Loucy (cell line): ENCODE data around the gene PARD3B.

Experiments
- H2AFZ ChIP-seq: fragments of 200-600 bp; sonication (generic); 2 replicates; pipeline ENCODE4 v1.6.0; 2016; ENCODE audit warnings: antibody characterized with exemption, mild to moderate bottlenecking, low read length, moderate library complexity
- H3F3A ChIP-seq: fragments of 200-600 bp; 2 replicates; pipeline ENCODE4 v1.6.0; 2016; ENCODE audit warnings: antibody characterized with exemption, low read depth, mild to moderate bottlenecking
- H3K27me3 ChIP-seq: fragments of 200-600 bp; sonication (generic); 2 replicates; pipeline ENCODE4 v1.6.1; 2014; ENCODE audit warnings: low read length, mild to moderate bottlenecking; ENCODE audit not compliant: insufficient read depth, poor library complexity, severe bottlenecking
- H3K36me3 ChIP-seq: fragments of 200-600 bp; sonication (generic); 2 replicates; pipeline ENCODE4 v1.6.1; 2016; ENCODE audit warnings: low read length; ENCODE audit not compliant: insufficient read depth
- H3K4me1 ChIP-seq: fragments of 200-600 bp; sonication (generic); 2 replicates; pipeline ENCODE4 v1.5.1; 2014; ENCODE audit warnings: low read length, mild to moderate bottlenecking; ENCODE audit not compliant: insufficient read depth, poor library complexity, severe bottlenecking
- H3K4me2 ChIP-seq: fragments of 200-600 bp; sonication (generic); 2 replicates; pipeline ENCODE4 v1.6.0; 2014; ENCODE audit warnings: antibody characterized with exemption, low read length, low read depth, mild to moderate bottlenecking; ENCODE audit not compliant: poor library complexity, severe bottlenecking
- H3K4me3 ChIP-seq: fragments of 200-600 bp; sonication (generic); 2 replicates; pipeline ENCODE4 v1.5.1; 2014; ENCODE audit warnings: low read length, mild to moderate bottlenecking, mixed read lengths; ENCODE audit not compliant: poor library complexity, severe bottlenecking
- H3K79me2 ChIP-seq: fragments of 200-600 bp; sonication (generic); 2 replicates; pipeline ENCODE4 v1.6.1; 2014; ENCODE audit warnings: low read length; ENCODE audit not compliant: insufficient read depth
- H3K9ac ChIP-seq: fragments of 200-600 bp; sonication (generic); 2 replicates; pipeline ENCODE4 v1.6.0; 2014; ENCODE audit warnings: mild to moderate bottlenecking, low read depth, low read length, moderate library complexity; ENCODE audit not compliant: poor library complexity, severe bottlenecking
- H3K9me2 ChIP-seq: fragments of 200-600 bp; sonication (generic); replicated peaks from 2 replicates; pipeline ENCODE4 v1.6.1; 2016; ENCODE audit warnings: low read depth, low read length, mixed read lengths
- H3K9me3 ChIP-seq: fragments of 200-600 bp; sonication (generic); 2 replicates; pipeline ENCODE4 v1.6.1; 2014; ENCODE audit warnings: mild to moderate bottlenecking, antibody characterized with exemption, low read length, low read depth; ENCODE audit not compliant: insufficient read depth
- H4K20me1 ChIP-seq: fragments of 200-600 bp; sonication (generic); 2 replicates; pipeline ENCODE4 v1.6.0; 2014; ENCODE audit warnings: antibody characterized with exemption, low read length, mild to moderate bottlenecking; ENCODE audit not compliant: insufficient read depth, poor library complexity, severe bottlenecking
- EZH2phosphoT487 ChIP-seq: fragments of 200-600 bp; IDR thresholded peaks from 2 replicates; pipeline ENCODE4 v1.6.1; 2018; ENCODE audit warnings: antibody characterized with exemption, mild to moderate bottlenecking, moderate library complexity, borderline replicate concordance
- TF ChIP-seq, protein P1 (sequence below): fragments of 200-600 bp; sonication (generic); conservative IDR thresholded peaks from 2 replicates; pipeline ENCODE4 v1.5.1; 2014; ENCODE audit warnings: mild to moderate bottlenecking, antibody characterized with exemption, low read length

The PARD3B gene

DNA sequence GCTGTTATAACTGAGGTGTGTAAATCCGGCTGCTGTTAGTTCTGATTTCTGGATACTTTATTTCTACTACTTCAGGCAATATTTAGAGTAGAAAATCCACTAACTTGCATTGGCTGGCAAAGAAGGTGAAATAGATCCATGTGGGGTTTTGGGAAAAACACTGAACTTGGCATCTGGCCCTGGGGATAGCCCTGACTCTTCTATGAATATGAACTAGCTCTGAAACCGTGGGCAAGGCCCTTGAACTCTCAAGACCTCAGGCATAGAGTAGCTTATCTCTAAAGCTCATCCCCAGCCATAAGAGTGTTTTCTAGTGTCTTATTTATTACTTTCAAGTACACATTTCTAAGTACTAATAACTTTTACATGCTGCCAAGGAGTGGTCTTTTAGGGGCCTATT, 25.8 kb downstream of the PARD3B start:
- no peak overlapping the region for H3K4me3 ChIP-seq
- TF ChIP-seq EZH2phosphoT487 = no peak

DNA sequence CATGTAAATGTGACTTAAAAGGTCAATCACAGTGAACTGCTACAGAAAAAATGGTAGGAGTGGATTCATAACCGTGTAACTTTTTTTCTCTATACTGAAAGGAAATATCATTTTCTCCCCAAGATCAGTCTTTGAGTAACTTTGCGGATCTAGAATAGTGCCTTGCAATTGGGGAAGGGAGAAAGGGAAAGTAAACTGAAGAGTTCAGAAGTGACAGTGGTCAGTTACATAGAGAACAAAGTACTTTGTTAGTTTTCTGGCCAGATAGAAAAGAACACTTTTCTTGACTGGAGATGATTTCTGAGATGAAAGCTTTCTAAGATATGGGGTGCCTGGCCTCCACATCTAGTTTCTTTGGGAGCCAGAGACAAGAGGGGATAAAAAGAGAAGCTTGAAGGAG, 26.6 kb downstream of the PARD3B start:
- no peaks in the 10 kb centered on the region for H3K4me1 ChIP-seq
- H3F3A ChIP-seq = no peaks in the 10 kb centered on the region
- no peak overlapping the region for H3K4me3 ChIP-seq
- no peaks in the 10 kb centered on the region for H3K36me3 ChIP-seq
- no peak overlapping the region for H2AFZ ChIP-seq
- no peak overlapping the region for H3K4me2 ChIP-seq
- no peaks in the 10 kb centered on the region for H3K9me3 ChIP-seq
- no peaks in the 10 kb centered on the region for H3K9me2 ChIP-seq
- H3K9ac ChIP-seq = no peak overlapping the region
- H4K20me1 ChIP-seq = no peaks in the 10 kb centered on the region
- H3K27me3 ChIP-seq = no peaks in the 10 kb centered on the region
- H3K79me2 ChIP-seq = no peaks in the 10 kb centered on the region
- TF ChIP-seq EZH2phosphoT487 = no peak
- TF ChIP-seq, protein P1, sequence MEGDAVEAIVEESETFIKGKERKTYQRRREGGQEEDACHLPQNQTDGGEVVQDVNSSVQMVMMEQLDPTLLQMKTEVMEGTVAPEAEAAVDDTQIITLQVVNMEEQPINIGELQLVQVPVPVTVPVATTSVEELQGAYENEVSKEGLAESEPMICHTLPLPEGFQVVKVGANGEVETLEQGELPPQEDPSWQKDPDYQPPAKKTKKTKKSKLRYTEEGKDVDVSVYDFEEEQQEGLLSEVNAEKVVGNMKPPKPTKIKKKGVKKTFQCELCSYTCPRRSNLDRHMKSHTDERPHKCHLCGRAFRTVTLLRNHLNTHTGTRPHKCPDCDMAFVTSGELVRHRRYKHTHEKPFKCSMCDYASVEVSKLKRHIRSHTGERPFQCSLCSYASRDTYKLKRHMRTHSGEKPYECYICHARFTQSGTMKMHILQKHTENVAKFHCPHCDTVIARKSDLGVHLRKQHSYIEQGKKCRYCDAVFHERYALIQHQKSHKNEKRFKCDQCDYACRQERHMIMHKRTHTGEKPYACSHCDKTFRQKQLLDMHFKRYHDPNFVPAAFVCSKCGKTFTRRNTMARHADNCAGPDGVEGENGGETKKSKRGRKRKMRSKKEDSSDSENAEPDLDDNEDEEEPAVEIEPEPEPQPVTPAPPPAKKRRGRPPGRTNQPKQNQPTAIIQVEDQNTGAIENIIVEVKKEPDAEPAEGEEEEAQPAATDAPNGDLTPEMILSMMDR = no peak

More for the DNA sequence above, 25.8 kb downstream of the PARD3B start:
- no peak overlapping the region for H3K9ac ChIP-seq
- no peaks in the 10 kb centered on the region for H3K36me3 ChIP-seq
- no peaks in the 10 kb centered on the region for H3K9me2 ChIP-seq
- no peak overlapping the region for H3K4me2 ChIP-seq
- H3K4me1 ChIP-seq = no peaks in the 10 kb centered on the region
- no peak overlapping the region for H2AFZ ChIP-seq
- no peaks in the 10 kb centered on the region for H3K27me3 ChIP-seq
- no peaks in the 10 kb centered on the region for H3F3A ChIP-seq
- no peaks in the 10 kb centered on the region for H3K79me2 ChIP-seq
- no peaks in the 10 kb centered on the region for H3K9me3 ChIP-seq
- H4K20me1 ChIP-seq = no peaks in the 10 kb centered on the region

DNA sequence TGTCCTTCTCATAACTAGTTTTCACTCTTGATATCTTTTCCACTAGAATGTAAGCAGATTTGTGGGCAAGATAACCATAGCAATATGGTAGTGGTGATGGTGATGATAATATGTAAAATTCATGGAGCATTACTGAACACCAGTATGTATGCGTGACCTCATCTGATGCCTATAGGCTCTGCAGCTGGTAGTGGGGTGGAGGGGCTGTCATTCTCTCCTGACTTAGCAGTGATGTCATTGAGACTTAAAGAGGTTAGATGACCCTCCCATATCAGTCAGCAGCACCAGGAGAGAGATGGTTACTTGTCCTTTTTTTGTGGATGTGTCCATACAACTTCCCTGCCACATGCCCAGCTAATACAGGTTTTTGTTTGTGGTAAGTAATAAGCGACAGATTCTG, 27.9 kb downstream of the PARD3B start:
- Histone ChIP-seq H3K4me2 (no peak overlapping the region), H3K9ac (no peak overlapping the region), H4K20me1 (no peaks in the 10 kb centered on the region), H3K27me3 (no peaks in the 10 kb centered on the region), H3F3A (no peaks in the 10 kb centered on the region), H3K9me3 (no peaks in the 10 kb centered on the region), H3K79me2 (no peaks in the 10 kb centered on the region), H3K9me2 (no peaks in the 10 kb centered on the region), H3K36me3 (no peaks in the 10 kb centered on the region), H3K4me1 (no peaks in the 10 kb centered on the region), H2AFZ (no peak overlapping the region), H3K4me3 (no peak overlapping the region)
- TF ChIP-seq, protein P1 = no peak
- no peak for TF ChIP-seq EZH2phosphoT487

DNA sequence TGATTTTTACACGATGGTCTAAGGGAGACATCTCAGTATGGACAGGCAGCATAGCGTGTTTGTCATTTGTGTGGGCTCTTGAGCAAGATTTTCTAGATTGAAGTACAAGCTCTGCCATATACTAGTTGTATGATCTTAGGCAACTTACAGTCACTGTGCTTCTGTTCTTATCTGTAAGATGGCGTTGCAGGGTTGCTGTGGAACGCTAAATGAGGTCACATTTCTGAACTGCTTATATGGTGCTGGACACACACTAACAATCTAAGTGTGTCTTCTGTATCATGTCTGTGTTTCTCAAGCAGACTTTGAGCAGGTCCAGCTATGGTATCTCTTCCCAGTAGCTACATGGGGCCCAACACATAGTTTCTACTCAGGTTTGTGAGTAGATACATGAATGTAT, 29.2 kb downstream of the PARD3B start:
- Histone ChIP-seq H3K9ac (no peak overlapping the region), H4K20me1 (no peaks in the 10 kb centered on the region), H3K79me2 (no peaks in the 10 kb centered on the region), H2AFZ (no peak overlapping the region), H3K4me1 (no peaks in the 10 kb centered on the region), H3K4me3 (no peak overlapping the region), H3K27me3 (no peaks in the 10 kb centered on the region), H3K9me3 (no peaks in the 10 kb centered on the region), H3K36me3 (no peaks in the 10 kb centered on the region), H3K9me2 (no peaks in the 10 kb centered on the region), H3F3A (no peaks in the 10 kb centered on the region), H3K4me2 (no peak overlapping the region)
- no peak for TF ChIP-seq EZH2phosphoT487
- TF ChIP-seq, protein P1 = no peak
